Heart right ventricle (tissue), 16 donors: ENCODE results near the gene OPA1. TPM values are rescaled to one million over a fixed set of nuclear protein-coding genes. Genes with fewer than 3 reads are reported as not detected.

ENCODE experiments used
- ATAC-seq, 8 donors: fragments of 200-7000 bp; cut with Tn5 transposase; one replicate each; pipeline ENCODE4 v1.9.1; 2020; ENCODE audit warnings: mild to moderate bottlenecking in 8 of 8, moderate library complexity in 8 of 8, moderate number of reproducible peaks in 1 of 8
- DNase-seq, 2 donors: peaks; one replicate each; pipeline ENCODE4 v3.0.0-alpha.2; 2020
- H3K27ac ChIP-seq, 10 donors: fragments of 200-600 bp; sonication (generic) in 2 of 10; one replicate each; pipeline versions ENCODE4 v1.5.0 to v1.8.0; 2020 to 2022; ENCODE audit warnings: mild to moderate bottlenecking in 3 of 10
- H3K27me3 ChIP-seq, 7 donors: fragments of 200-600 bp; one replicate each; pipeline ENCODE4 v1.8.0; 2021 to 2022; ENCODE audit warnings: mild to moderate bottlenecking in 2 of 7
- H3K36me3 ChIP-seq, 9 donors: fragments of 200-600 bp; sonication (generic) in 1 of 9; one replicate each; pipeline versions ENCODE4 v1.5.0 to v1.8.0; 2020 to 2022; ENCODE audit warnings: mild to moderate bottlenecking in 2 of 9
- H3K4me1 ChIP-seq, 9 donors: fragments of 200-600 bp; sonication (generic) in 1 of 9; one replicate each; pipeline versions ENCODE4 v1.5.0 to v1.8.0; 2020 to 2022; ENCODE audit warnings: mild to moderate bottlenecking in 4 of 9
- H3K4me3 ChIP-seq, 10 donors: fragments of 200-600 bp; sonication (generic) in 2 of 10; one replicate each; pipeline versions ENCODE4 v1.5.0 to v1.8.0; 2020 to 2022; ENCODE audit warnings: mild to moderate bottlenecking in 7 of 10, moderate library complexity in 2 of 10
- H3K9me3 ChIP-seq, 11 donors: fragments of 200-600 bp in 10 of 11; sonication (generic) in 2 of 11; one replicate each; pipeline versions ENCODE4 v1.5.0 to v1.8.0; 2013 to 2022; ENCODE audit warnings: mild to moderate bottlenecking in 2 of 11, control low read depth in 1 of 11, moderate library complexity in 1 of 11
- CTCF ChIP-seq, 9 donors: fragments of 200-600 bp; sonication (generic) in 2 of 9; IDR thresholded peaks; one replicate each; pipeline versions ENCODE4 v1.5.0 to v1.8.0; 2021 to 2022; ENCODE audit warnings: antibody characterized with exemption in 9 of 9, mild to moderate bottlenecking in 5 of 9, moderate library complexity in 1 of 9
- WGBS, 2 donors: extraction: QIAGEN DNeasy Blood & Tissue Kit; methylation state at CpG; one replicate each; pipeline ENCODE4 v1.1.7; 2013; ENCODE audit warnings: inconsistent platforms in 1 of 2; 5-methylcytosine and 5-hydroxymethylcytosine counted together
- intact Hi-C, 10 donors: fragments of 100-400 bp; cut with DNase I; formaldehyde crosslinking; loops; one replicate each; pipeline versions ENCODE4 v1.11.1 to v1.14.2; 2022
- long read RNA-seq, 3 donors: library from polyadenylated mRNA; unstranded; transcript quantifications; one replicate each; pipeline ENCODE4 v2.0.0, GENCODE V29; 2020 to 2021
- polyA plus RNA-seq, 2 donors: library from polyadenylated mRNA; stranded (reverse); fragments of 200-250 nt; gene quantifications; one replicate each; pipeline ENCODE4 v1.2.3, GENCODE V29; 2013
- total RNA-seq, 10 donors: library from RNA; stranded (reverse); fragmentation: NEBNext Ultra II Directional in 3 of 10; extraction: Animal tissue kit (Norgen Biotek cat#: 25700) in 3 of 10; gene quantifications; one replicate each; pipeline versions ENCODE4 v1.2.1 to v1.2.4, GENCODE V29; 2021 to 2023
- donor health status: Arrhythmogenic right ventricular cardiomyopathy.
- donor health status: ischemic (EF 13 %, LVEDD 7.1; RV severe dilation, severe dysfunction).
- donor health status: healthy with polysubstance abuse.
- donor health status: DM: no; HTN: yes; CAD: no.
- donor health status: DM: no; HTN: no; CAD: no.
- donor health status: ischemic (EF 25% LVEDD 6.9; RV normal size, moderate dysfunction).
- donor health status: ischemic (EF 25% LVEDD 5.7; RV mildly dilated, moderate dysfunction).
- donor health status: healthy.
- donor health status: DM: yes; HTN: yes; CAD: no.
- donor health status: Ischemic cardiomyopathy.
- donor health status: ischemic (EF 35%, LVEDD 5.7; RV mildly dilated, moderate dysfunction).
- donor health status: nonischemic (EF 11% LVEDD 7.7; RV severe dilation, severe dysfunction).
- donor health status: DM: yes; HTN: yes; CAD: no.
- donor health status: PGD.
- donor health status: ischemic (EF 29% LVEDD 5.4; RV normal size, mild dysfunction).
- donor health status: nonischemic (EF 23%, LVEDD 6.1; RV moderate dilation, normal function).

OPA1 gene
- total RNA-seq (100 to 1,000 TPM; 100 to 197 (median 137) TPM), polyA plus RNA-seq (10 to 100 TPM; 19.2 to 28.9 TPM)
- long read RNA-seq, donor 1, full-length matches to known transcripts = 89 of 113 reads
- long read RNA-seq, donor 1, partial matches to known transcripts = 14 of 113 reads
- long read RNA-seq, donor 1, other reads (novel, unspliced or antisense) = 10 of 113 reads
- long read RNA-seq, donor 2, full-length matches to known transcripts = 119 of 144 reads
- long read RNA-seq, donor 2, partial matches to known transcripts = 11 of 144 reads
- long read RNA-seq, donor 2, other reads (novel, unspliced or antisense) = 14 of 144 reads
- long read RNA-seq, donor 3, full-length matches to known transcripts = 146 of 208 reads
- long read RNA-seq, donor 3, partial matches to known transcripts = 52 of 208 reads
- long read RNA-seq, donor 3, other reads (novel, unspliced or antisense) = 10 of 208 reads

GRCh38 chr3:193592841-193593667, at the start of gene OPA1:
OPA1 (plus strand) TSS chr3:193593208; CDS start chr3:193593378, 170 bp downstream.
- peak within 1 kb of the TSS; percentile 67 to 98 (median 88) for H3K27ac ChIP-seq

GRCh38 chr3:193544289-193544688, 48.7 kb upstream of the OPA1 start:
- 74 to 83% methylated on average over 1 of the region's 1 CpG for WGBS, 2 donors

More at GRCh38 chr3:193592841-193593667, at the start of gene OPA1:
- peak in 8 of 9 donors; percentile 5 to 63 (median 34) for TF ChIP-seq CTCF (IDR thresholded peaks at IDR 0.05)
- H3K27me3 ChIP-seq = no peaks in the 10 kb centered on the region
- ATAC-seq = peak; percentile 97 to 99 (median 99)
- DNase-seq = peak; percentile 98
- peak within 1 kb of the TSS; percentile 63 to 97 (median 76) for H3K4me3 ChIP-seq
- intact Hi-C loops = no loop called here
- H3K36me3 ChIP-seq = peaks cover 0 to 20% (median 0%) of the 10 kb centered on the region in 9 donors
- 1% methylated on average over 55 of the region's 55 CpGs for WGBS, 2 donors
- H3K9me3 ChIP-seq = no peaks in the 10 kb centered on the region
- H3K4me1 ChIP-seq = peaks cover 5 to 33% (median 28%) of the 10 kb centered on the region in 9 donors

GRCh38 chr3:193545304-193545703, 47.7 kb upstream of the OPA1 start:
- no peak for TF ChIP-seq CTCF (IDR thresholded peaks at IDR 0.05)
- Histone ChIP-seq H3K36me3 (no peaks in the 10 kb centered on the region), H3K27me3 (no peaks in the 10 kb centered on the region), H3K27ac (no peak overlapping the region), H3K4me1 (no peaks in the 10 kb centered on the region), H3K4me3 (no peak overlapping the region), H3K9me3 (peaks cover 0 to 15% (median 0%) of the 10 kb centered on the region in 11 donors)
- no peak for DNase-seq
- intact Hi-C loops = no loop called here
- WGBS, 2 donors = 92 to 98% methylated on average over 1 of the region's 1 CpG
- ATAC-seq = no peak

More at GRCh38 chr3:193544289-193544688, 48.7 kb upstream of the OPA1 start:
- Histone ChIP-seq H3K27me3 (no peaks in the 10 kb centered on the region), H3K27ac (no peak overlapping the region), H3K36me3 (no peaks in the 10 kb centered on the region), H3K4me1 (no peaks in the 10 kb centered on the region), H3K4me3 (no peak overlapping the region), H3K9me3 (peaks cover 0 to 15% (median 0%) of the 10 kb centered on the region in 11 donors)
- no peak for DNase-seq
- no peak for ATAC-seq
- no peak for TF ChIP-seq CTCF (IDR thresholded peaks at IDR 0.05)
- intact Hi-C loops = no loop called here

GRCh38 chr3:193546129-193546528, 46.9 kb upstream of the OPA1 start:
- DNase-seq (no peak), ATAC-seq (no peak)
- H3K27me3 ChIP-seq = no peaks in the 10 kb centered on the region
- intact Hi-C loops = no loop called here
- TF ChIP-seq CTCF (IDR thresholded peaks at IDR 0.05) = no peak
- no peak overlapping the region for H3K27ac ChIP-seq
- H3K36me3 ChIP-seq = no peaks in the 10 kb centered on the region
- peaks cover 0 to 15% (median 0%) of the 10 kb centered on the region in 11 donors for H3K9me3 ChIP-seq
- no peaks in the 10 kb centered on the region for H3K4me1 ChIP-seq
- H3K4me3 ChIP-seq = no peak overlapping the region
